Transverse colon (tissue), 4 donors: ENCODE data around the gene PCNT.

Experiments used
- CTCF ChIP-seq, 5 experiments: fragments of 200-600 bp in 3 of 5; fragments of 450-650 bp in 2 of 5; sonication (generic) in 3 of 5; IDR thresholded peaks; 1 replicate in 2 of 5; 2 replicates in 3 of 5; pipeline ENCODE4 v1.5.1; 2016 to 2017; ENCODE audit warnings: antibody characterized with exemption in 5 of 5, inconsistent platforms in 3 of 5, mild to moderate bottlenecking in 2 of 5, moderate library complexity in 1 of 5
- EP300 ChIP-seq: sonication (generic); formaldehyde crosslinking; IDR thresholded peaks from one replicate; pipeline ENCODE4 v1.6.1; 2017; ENCODE audit warnings: antibody characterized with exemption, low read depth
- POLR2A ChIP-seq: fragments of 450-650 bp; IDR thresholded peaks from one replicate; pipeline ENCODE4 v1.6.1; 2016; ENCODE audit warnings: antibody characterized with exemption, mild to moderate bottlenecking, moderate library complexity
- POLR2AphosphoS5 ChIP-seq, 3 donors: sonication (generic); formaldehyde crosslinking; IDR thresholded peaks; one replicate each; pipeline ENCODE4 v1.6.1; 2016; ENCODE audit warnings: antibody characterized with exemption in 3 of 3

DNA sequence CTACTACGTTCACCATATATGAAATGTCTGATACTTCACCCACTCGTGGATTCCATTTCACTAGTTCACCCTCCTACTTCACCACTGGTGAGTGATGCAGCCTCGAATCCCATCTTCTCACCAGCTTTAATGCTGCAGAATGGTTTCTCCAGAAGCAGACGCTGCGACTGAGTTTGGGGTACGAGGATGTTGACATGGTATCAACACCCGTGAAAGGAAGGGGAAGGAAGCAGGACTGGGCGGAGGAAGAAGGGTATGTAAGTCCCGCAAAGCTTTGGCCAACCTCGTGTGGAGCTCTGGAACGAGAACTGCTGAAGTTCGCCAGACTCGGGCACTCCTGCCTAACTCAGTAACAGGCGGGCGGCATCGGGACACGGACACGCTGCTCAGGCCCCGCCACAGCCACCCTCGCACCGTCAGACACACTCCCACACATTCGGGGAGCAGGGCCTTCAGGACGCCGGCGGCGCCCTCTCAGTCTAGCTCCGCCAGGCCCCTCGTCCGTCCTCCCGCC is 133.9 kb downstream of the PCNT start:
- TF ChIP-seq CTCF (IDR thresholded peaks at IDR 0.05) (no peak), POLR2AphosphoS5 (IDR thresholded peaks at IDR 0.05) (no peak), POLR2A (no peak), EP300 (no peak)
